ENCODE data around the gene HOXB5. TPM values are rescaled to one million over a fixed set of nuclear protein-coding genes. Genes with fewer than 3 reads are reported as not detected.
A peak's percentile ranks its signal among the peaks of the same experiment; 100 is the strongest.

The HOXB5 gene
- total and polyA plus RNA-seq, 2 donors (not counting 1 experiment from before 2014, with no cell fraction given) = not detected

DNA sequence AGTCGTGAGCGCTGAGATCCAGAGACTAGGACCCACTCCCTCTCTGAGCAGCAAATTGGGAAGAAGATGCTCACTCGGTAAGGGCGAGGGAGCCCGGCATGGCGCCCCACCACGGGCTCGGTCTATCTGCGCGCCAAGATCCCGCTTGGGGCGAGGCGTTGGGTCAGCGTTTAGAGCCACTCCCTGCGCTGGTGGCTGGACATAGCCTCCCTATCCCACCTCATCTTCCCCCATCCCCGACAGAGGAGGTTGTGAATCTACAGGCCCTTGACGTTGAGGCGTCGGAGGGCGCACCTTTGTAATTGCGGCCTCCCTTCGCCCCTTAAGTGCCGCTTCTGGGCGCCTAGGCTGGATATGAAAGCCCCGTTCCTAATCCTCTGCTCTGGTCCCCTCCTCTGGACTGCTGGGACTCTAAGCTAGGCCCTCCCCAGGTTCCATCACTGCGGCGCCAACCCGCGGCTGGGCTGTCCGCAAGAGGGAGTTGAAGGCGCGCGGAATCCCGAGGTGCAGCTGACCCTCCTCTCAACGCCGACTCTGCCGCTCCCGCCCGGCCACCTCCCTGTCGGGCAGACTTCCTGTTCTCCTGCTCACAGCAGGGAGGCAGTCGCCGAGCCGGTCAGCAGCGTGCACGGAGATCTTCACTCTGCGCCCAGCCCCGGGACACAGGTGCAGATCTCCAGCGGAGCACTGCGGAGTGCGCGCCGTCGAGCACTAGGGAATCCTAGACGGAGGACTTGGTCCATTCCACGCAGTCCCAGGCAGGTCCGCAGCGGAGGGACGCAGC lies 48.7 kb upstream of the HOXB5 start:
- peaks cover 71% of the 10 kb centered on the region for H3K27me3 Mint-ChIP-seq
- no peak overlapping the region for H3K27ac ChIP-seq (ENCODE audit: low read length in 2 of 2)
- 16% methylated on average over 58 of the region's 58 CpGs for WGBS (ENCODE audit: insufficient coverage)
- H3K36me3 ChIP-seq (replicated peaks in 1 of 2; ENCODE audit: control extremely low read depth in 1 of 2, control insufficient read depth in 1 of 2, extremely low read depth in 1 of 2, insufficient read depth in 2 of 2, low read length in 1 of 2) = no peaks in the 10 kb centered on the region
- ChIA-PET CTCF (no interaction called here), POLR2A (no interaction called here)
- H3K4me2 ChIP-seq (replicated peaks; ENCODE audit: low read depth, low read length, poor library complexity, severe bottlenecking) = peak overlapping the region; percentile 34
- intact Hi-C loops (cut with micrococcal nuclease) = no loop called here
- peaks cover 27 to 30% of the 10 kb centered on the region in 2 donors for H3K4me1 ChIP-seq (ENCODE audit: control insufficient read depth in 2 of 2, insufficient read depth in 2 of 2, low read length in 2 of 2)
- no peak overlapping the region for H3K9ac ChIP-seq (ENCODE audit: low read length)
- H3K9me3 Mint-ChIP-seq (ENCODE audit: insufficient read depth) = no peaks in the 10 kb centered on the region
- H3K79me2 ChIP-seq (ENCODE audit: control insufficient read depth, insufficient read depth, low read length) = no peaks in the 10 kb centered on the region
- H3K27me3 ChIP-seq (replicated peaks in 1 of 4; ENCODE audit: control extremely low read depth in 1 of 4, control insufficient read depth in 3 of 4, insufficient read depth in 4 of 4, low read length in 3 of 4) = peaks cover 0 to 83% (median 44%) of the 10 kb centered on the region in 4 experiments
- no peak for TF ChIP-seq EZH2 (IDR thresholded peaks at IDR 0.05; ENCODE audit: borderline replicate concordance, insufficient read depth, low read depth, low read length, poor library complexity, severe bottlenecking)
- TF ChIP-seq, protein P1, sequence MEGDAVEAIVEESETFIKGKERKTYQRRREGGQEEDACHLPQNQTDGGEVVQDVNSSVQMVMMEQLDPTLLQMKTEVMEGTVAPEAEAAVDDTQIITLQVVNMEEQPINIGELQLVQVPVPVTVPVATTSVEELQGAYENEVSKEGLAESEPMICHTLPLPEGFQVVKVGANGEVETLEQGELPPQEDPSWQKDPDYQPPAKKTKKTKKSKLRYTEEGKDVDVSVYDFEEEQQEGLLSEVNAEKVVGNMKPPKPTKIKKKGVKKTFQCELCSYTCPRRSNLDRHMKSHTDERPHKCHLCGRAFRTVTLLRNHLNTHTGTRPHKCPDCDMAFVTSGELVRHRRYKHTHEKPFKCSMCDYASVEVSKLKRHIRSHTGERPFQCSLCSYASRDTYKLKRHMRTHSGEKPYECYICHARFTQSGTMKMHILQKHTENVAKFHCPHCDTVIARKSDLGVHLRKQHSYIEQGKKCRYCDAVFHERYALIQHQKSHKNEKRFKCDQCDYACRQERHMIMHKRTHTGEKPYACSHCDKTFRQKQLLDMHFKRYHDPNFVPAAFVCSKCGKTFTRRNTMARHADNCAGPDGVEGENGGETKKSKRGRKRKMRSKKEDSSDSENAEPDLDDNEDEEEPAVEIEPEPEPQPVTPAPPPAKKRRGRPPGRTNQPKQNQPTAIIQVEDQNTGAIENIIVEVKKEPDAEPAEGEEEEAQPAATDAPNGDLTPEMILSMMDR (IDR thresholded peaks at IDR 0.05) = no peak
- H4K20me1 ChIP-seq (ENCODE audit: control insufficient read depth, insufficient read depth, low read length, poor library complexity, severe bottlenecking) = no peaks in the 10 kb centered on the region
- no peak for ATAC-seq (ENCODE audit: low read depth)
- no peak overlapping the region for H3K27ac Mint-ChIP-seq
- H3K9me3 ChIP-seq (ENCODE audit: control extremely low read depth in 1 of 3, control insufficient read depth in 2 of 3, insufficient read depth in 1 of 3, low read length in 2 of 3) = peaks cover 0 to 24% (median 0%) of the 10 kb centered on the region in 3 donors
- H3K4me3 ChIP-seq (ENCODE audit: control extremely low read depth in 1 of 5, extremely low read depth in 1 of 5, insufficient read depth in 1 of 5, low read depth in 2 of 5, low read length in 4 of 5) = no peak overlapping the region
- H3K4me3 Mint-ChIP-seq = no peak overlapping the region
- peaks cover 29% of the 10 kb centered on the region for H3K4me1 Mint-ChIP-seq
- DNase-seq = peak; percentile 23
- no peak overlapping the region for H2AFZ ChIP-seq (ENCODE audit: insufficient read depth, low read depth, low read length, poor library complexity, severe bottlenecking)

DNA sequence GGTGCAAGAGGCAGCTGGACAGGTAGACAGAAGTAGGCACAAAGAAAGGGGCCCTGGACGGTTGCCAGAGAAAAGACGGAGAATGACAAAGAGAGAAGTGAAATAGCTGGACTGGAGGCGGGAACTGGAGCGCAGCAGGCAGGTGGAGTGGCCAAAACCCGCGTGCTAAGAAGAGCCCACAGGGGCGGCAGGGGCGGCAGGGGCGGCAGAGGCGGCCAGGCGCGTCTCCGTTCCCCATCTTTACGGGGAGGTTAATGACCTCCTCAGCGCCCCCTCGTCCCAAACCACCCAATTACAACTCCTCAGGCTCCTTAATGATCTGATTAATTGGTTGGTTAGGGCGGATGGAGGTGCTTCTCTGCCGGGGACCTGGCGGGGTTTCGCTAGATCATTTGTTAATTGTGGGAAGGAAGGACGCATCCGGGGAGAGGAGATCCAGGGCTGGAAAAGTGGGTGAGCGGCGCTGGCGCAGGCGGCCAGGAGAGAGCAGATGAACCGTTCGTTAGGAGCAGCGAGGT lies 48.0 kb upstream of the HOXB5 start:
- peaks cover 0 to 85% (median 49%) of the 10 kb centered on the region in 4 experiments for H3K27me3 ChIP-seq (replicated peaks in 1 of 4; ENCODE audit: control extremely low read depth in 1 of 4, control insufficient read depth in 3 of 4, insufficient read depth in 4 of 4, low read length in 3 of 4)
- ChIA-PET POLR2A (no interaction called here), CTCF (interaction anchor here (1.9 kb wide), 1 partner anchor 22 kb away, joined by 5 read pairs; no protein-coding TSS in a partner anchor)
- no peak for ATAC-seq (ENCODE audit: low read depth)
- H3K27me3 Mint-ChIP-seq = peaks cover 74% of the 10 kb centered on the region
- no peak overlapping the region for H3K27ac ChIP-seq (ENCODE audit: low read length in 2 of 2)
- peaks cover 28% of the 10 kb centered on the region for H3K4me1 Mint-ChIP-seq
- no peak overlapping the region for H3K27ac Mint-ChIP-seq
- intact Hi-C loops (cut with micrococcal nuclease) = no loop called here
- no peak overlapping the region for H2AFZ ChIP-seq (ENCODE audit: insufficient read depth, low read depth, low read length, poor library complexity, severe bottlenecking)
- H3K9me3 Mint-ChIP-seq (ENCODE audit: insufficient read depth) = no peaks in the 10 kb centered on the region
- 19% methylated on average over 21 of the region's 29 CpGs for WGBS (ENCODE audit: insufficient coverage)
- H3K4me1 ChIP-seq (ENCODE audit: control insufficient read depth in 2 of 2, insufficient read depth in 2 of 2, low read length in 2 of 2) = peaks cover 23 to 31% of the 10 kb centered on the region in 2 donors
- peak overlapping the region; percentile 52 for H3K4me3 Mint-ChIP-seq
- no peaks in the 10 kb centered on the region for H4K20me1 ChIP-seq (ENCODE audit: control insufficient read depth, insufficient read depth, low read length, poor library complexity, severe bottlenecking)
- no peaks in the 10 kb centered on the region for H3K79me2 ChIP-seq (ENCODE audit: control insufficient read depth, insufficient read depth, low read length)
- H3K9me3 ChIP-seq (ENCODE audit: control extremely low read depth in 1 of 3, control insufficient read depth in 2 of 3, insufficient read depth in 1 of 3, low read length in 2 of 3) = peaks cover 0 to 24% (median 0%) of the 10 kb centered on the region in 3 donors
- H3K36me3 ChIP-seq (replicated peaks in 1 of 2; ENCODE audit: control extremely low read depth in 1 of 2, control insufficient read depth in 1 of 2, extremely low read depth in 1 of 2, insufficient read depth in 2 of 2, low read length in 1 of 2) = no peaks in the 10 kb centered on the region
- no peak overlapping the region for H3K4me3 ChIP-seq (ENCODE audit: control extremely low read depth in 1 of 5, extremely low read depth in 1 of 5, insufficient read depth in 1 of 5, low read depth in 2 of 5, low read length in 4 of 5)
- TF ChIP-seq EZH2 (IDR thresholded peaks at IDR 0.05; ENCODE audit: borderline replicate concordance, insufficient read depth, low read depth, low read length, poor library complexity, severe bottlenecking) = no peak
- TF ChIP-seq, protein P1 (IDR thresholded peaks at IDR 0.05) = no peak
- H3K9ac ChIP-seq (ENCODE audit: low read length) = no peak overlapping the region
- peak overlapping the region; percentile 34 for H3K4me2 ChIP-seq (replicated peaks; ENCODE audit: low read depth, low read length, poor library complexity, severe bottlenecking)
- DNase-seq = peak; percentile 27
